ENCODE measurements around the gene LTA.

GRCh38 chr6:31581434-31582229 lies 9.5 kb downstream of the LTA start:
- no peak for TF ChIP-seq CTCF (IDR thresholded peaks at IDR 0.05)
- no peak for TF ChIP-seq POLR2A (IDR thresholded peaks at IDR 0.05)

All from esophagus squamous epithelium (tissue), 4 donors.